Activated CD8-positive, alpha-beta T cell treated with anti-CD3 and anti-CD28 coated beads for 36 hours (primary cell): ENCODE measurements around the gene GALNT2. TPM values are rescaled to one million over a fixed set of nuclear protein-coding genes. Genes with fewer than 3 reads are reported as not detected.

Experiments
- ATAC-seq: fragments of 200-7000 bp; cut with Tn5 transposase; one replicate; pipeline ENCODE4 v1.10.0; 2021; ENCODE audit warnings: mild to moderate bottlenecking, moderate library complexity
- CTCF ChIA-PET: fragments of 350-600 bp; sonication (Branson Sonifier 250); formaldehyde crosslinking; loops from one replicate; lab custom pipeline; 2021; ENCODE audit warnings: antibody characterized with exemption; lab: Charles Lee
- POLR2A ChIA-PET: fragments of 350-600 bp; sonication (Branson Sonifier 250); formaldehyde crosslinking; loops from one replicate; lab custom pipeline; 2021; ENCODE audit warnings: antibody characterized with exemption; lab: Charles Lee
- DNase-seq: peaks from one replicate; pipeline ENCODE4 v3.0.0-alpha.2; 2020
- H3K27ac Mint-ChIP-seq: one replicate; pipeline ENCODE4 v1.8.0; 2021; ENCODE audit warnings: mild to moderate bottlenecking, mixed read lengths
- H3K27me3 Mint-ChIP-seq: one replicate; pipeline ENCODE4 v1.8.0; 2021; ENCODE audit warnings: mixed read lengths
- H3K36me3 Mint-ChIP-seq: one replicate; pipeline ENCODE4 v1.8.0; 2021; ENCODE audit warnings: low read depth, mixed read lengths
- H3K4me1 Mint-ChIP-seq: one replicate; pipeline ENCODE4 v1.8.0; 2021; ENCODE audit warnings: low read depth, mixed read lengths
- H3K4me3 Mint-ChIP-seq: one replicate; pipeline ENCODE4 v1.8.0; 2021; ENCODE audit warnings: mild to moderate bottlenecking, moderate library complexity, mixed read lengths
- H3K9me3 Mint-ChIP-seq: one replicate; pipeline ENCODE4 v1.8.0; 2021; ENCODE audit warnings: mixed read lengths
- intact Hi-C: fragments of 100-400 bp; cut with micrococcal nuclease; formaldehyde crosslinking; loops from one replicate; pipeline ENCODE4 v1.10.0; 2022
- total RNA-seq, 2 experiments: library from RNA; stranded (reverse); gene quantifications; one replicate each; pipeline ENCODE4 v1.2.3, GENCODE V29; 2021
- TF ChIP-seq, protein P1 (sequence below): fragments of 200-600 bp; IDR thresholded peaks from one replicate; pipeline ENCODE4 v1.8.0; 2022; ENCODE audit warnings: antibody characterized with exemption, mild to moderate bottlenecking

Gene GALNT2
- total RNA-seq, 2 experiments from 2014 or later: 40.1 to 42.3 TPM

- H3K4me3 Mint-ChIP-seq: no peak overlapping the region
- peaks cover 6% of the 10 kb centered on the region for H3K27me3 Mint-ChIP-seq
- intact Hi-C loops: no loop called here
- POLR2A ChIA-PET: interaction anchor here (0.6 kb wide), 1 partner anchor 134 kb away, joined by 3 read pairs; no protein-coding TSS in a partner anchor
- H3K9me3 Mint-ChIP-seq: no peaks in the 10 kb centered on the region
- H3K36me3 Mint-ChIP-seq: no peaks in the 10 kb centered on the region
- peaks cover 5% of the 10 kb centered on the region for H3K4me1 Mint-ChIP-seq
- ATAC-seq (no peak), DNase-seq (no peak)
- TF ChIP-seq, protein P1, sequence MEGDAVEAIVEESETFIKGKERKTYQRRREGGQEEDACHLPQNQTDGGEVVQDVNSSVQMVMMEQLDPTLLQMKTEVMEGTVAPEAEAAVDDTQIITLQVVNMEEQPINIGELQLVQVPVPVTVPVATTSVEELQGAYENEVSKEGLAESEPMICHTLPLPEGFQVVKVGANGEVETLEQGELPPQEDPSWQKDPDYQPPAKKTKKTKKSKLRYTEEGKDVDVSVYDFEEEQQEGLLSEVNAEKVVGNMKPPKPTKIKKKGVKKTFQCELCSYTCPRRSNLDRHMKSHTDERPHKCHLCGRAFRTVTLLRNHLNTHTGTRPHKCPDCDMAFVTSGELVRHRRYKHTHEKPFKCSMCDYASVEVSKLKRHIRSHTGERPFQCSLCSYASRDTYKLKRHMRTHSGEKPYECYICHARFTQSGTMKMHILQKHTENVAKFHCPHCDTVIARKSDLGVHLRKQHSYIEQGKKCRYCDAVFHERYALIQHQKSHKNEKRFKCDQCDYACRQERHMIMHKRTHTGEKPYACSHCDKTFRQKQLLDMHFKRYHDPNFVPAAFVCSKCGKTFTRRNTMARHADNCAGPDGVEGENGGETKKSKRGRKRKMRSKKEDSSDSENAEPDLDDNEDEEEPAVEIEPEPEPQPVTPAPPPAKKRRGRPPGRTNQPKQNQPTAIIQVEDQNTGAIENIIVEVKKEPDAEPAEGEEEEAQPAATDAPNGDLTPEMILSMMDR: no peak
- CTCF ChIA-PET: no interaction called here
- H3K27ac Mint-ChIP-seq: no peak overlapping the region
Observed at GRCh38 chr1:230292689-230293389, 225.8 kb downstream of the GALNT2 start.

DNA sequence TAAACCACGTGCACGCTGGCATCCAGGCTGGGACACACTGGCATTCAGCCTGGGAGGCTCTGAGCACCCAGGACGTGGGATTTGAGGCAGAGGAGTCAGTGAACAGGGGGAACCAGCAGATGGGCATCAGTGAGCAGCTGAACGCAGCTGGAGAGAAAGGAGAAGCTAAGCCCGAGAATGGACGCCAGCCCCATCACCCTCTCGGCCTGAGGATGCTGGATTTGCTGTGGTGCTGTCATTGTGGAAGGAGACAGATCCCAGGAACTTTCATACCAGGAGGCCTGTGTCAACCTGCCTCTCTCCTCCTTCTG lies 226.3 kb downstream of the GALNT2 start:
- H3K36me3 Mint-ChIP-seq: no peaks in the 10 kb centered on the region
- intact Hi-C loops: no loop called here
- no peak overlapping the region for H3K27ac Mint-ChIP-seq
- H3K4me3 Mint-ChIP-seq: no peak overlapping the region
- peaks cover 5% of the 10 kb centered on the region for H3K4me1 Mint-ChIP-seq
- H3K27me3 Mint-ChIP-seq: peaks cover 6% of the 10 kb centered on the region
- ChIA-PET CTCF (no interaction called here), POLR2A (interaction anchor here (0.6 kb wide), 1 partner anchor 135 kb away, joined by 3 read pairs; no protein-coding TSS in a partner anchor)
- H3K9me3 Mint-ChIP-seq: no peaks in the 10 kb centered on the region
- ATAC-seq (no peak), DNase-seq (no peak)
- TF ChIP-seq, protein P1: no peak

GRCh38 chr1:230295367-230295766 lies 228.3 kb downstream of the GALNT2 start:
- DNase-seq (no peak), ATAC-seq (no peak)
- H3K9me3 Mint-ChIP-seq: no peaks in the 10 kb centered on the region
- peaks cover 6% of the 10 kb centered on the region for H3K27me3 Mint-ChIP-seq
- ChIA-PET POLR2A (no interaction called here), CTCF (no interaction called here)
- H3K27ac Mint-ChIP-seq: no peak overlapping the region
- TF ChIP-seq, protein P1: no peak
- intact Hi-C loops: no loop called here
- no peak overlapping the region for H3K4me3 Mint-ChIP-seq
- no peaks in the 10 kb centered on the region for H3K36me3 Mint-ChIP-seq
- peaks cover 5% of the 10 kb centered on the region for H3K4me1 Mint-ChIP-seq

DNA sequence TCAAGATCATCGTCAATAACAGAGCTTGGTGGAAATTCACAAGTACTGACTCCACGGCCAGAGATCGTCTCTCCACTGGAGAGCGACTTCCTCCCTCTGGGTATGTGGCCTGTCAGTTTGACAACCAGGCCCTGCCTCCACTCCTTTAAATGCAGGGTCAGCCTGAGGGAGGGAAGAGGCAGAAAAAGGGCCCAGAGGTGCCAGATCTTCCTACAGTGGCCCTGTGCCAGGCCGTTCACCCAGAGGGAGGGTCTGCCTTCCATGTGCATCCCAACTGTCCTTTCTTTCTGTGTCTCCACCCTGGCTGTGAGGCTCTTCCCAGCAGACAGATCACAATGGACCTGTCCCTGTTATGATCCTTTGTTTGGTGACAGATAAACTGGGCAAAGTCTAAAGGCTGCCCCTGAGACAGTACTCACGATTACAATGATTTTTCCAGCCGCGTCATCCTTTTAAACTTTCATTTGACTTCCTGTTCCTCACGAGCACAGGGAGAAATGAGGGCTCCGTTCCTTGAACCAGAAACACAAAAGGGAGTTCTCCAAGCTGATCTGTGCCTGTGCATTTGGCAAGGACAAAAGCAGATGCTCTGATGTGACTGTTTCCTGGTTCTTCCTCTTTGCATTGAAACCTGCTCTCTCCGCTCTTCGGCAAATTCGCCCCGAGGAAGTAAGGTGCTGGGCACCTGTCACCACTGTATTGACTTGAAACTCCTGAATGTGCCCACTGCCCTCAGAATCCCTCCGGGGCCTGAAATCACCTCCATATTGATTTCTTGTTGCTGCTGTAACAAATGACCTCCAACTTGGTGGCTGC lies 232.4 kb downstream of the GALNT2 start:
- CTCF ChIA-PET: no interaction called here

More for the DNA sequence above, 232.4 kb downstream of the GALNT2 start:
- DNase-seq (no peak), ATAC-seq (no peak)
- H3K4me3 Mint-ChIP-seq: no peak overlapping the region
- no peak overlapping the region for H3K27ac Mint-ChIP-seq
- no peaks in the 10 kb centered on the region for H3K36me3 Mint-ChIP-seq
- intact Hi-C loops: no loop called here
- POLR2A ChIA-PET: no interaction called here
- peaks cover 12% of the 10 kb centered on the region for H3K4me1 Mint-ChIP-seq
- TF ChIP-seq, protein P1: no peak
- no peaks in the 10 kb centered on the region for H3K27me3 Mint-ChIP-seq
- no peaks in the 10 kb centered on the region for H3K9me3 Mint-ChIP-seq
